ENCODE measurements around the gene ITSN2.

The ITSN2 gene

GRCh38 chr2:24332791-24333540 is 27.4 kb downstream of the ITSN2 start:
- DNase-seq = no peak

GRCh38 chr2:24330161-24330560 is 30.2 kb downstream of the ITSN2 start:
- DNase-seq = no peak

GRCh38 chr2:24329700-24330099 is 30.6 kb downstream of the ITSN2 start:
- no peak for DNase-seq

GRCh38 chr2:24328010-24328409 is 32.3 kb downstream of the ITSN2 start:
- no peak for DNase-seq

- no peak for DNase-seq
Observed at GRCh38 chr2:24317491-24317920, 42.8 kb downstream of the ITSN2 start.

- no peak for DNase-seq
Observed at GRCh38 chr2:24315669-24316068, 44.7 kb downstream of the ITSN2 start.

GRCh38 chr2:24313744-24314632 is 46.3 kb downstream of the ITSN2 start:
- no peak for DNase-seq

GRCh38 chr2:24307961-24308360 is 52.4 kb downstream of the ITSN2 start:
- DNase-seq = no peak

- DNase-seq = no peak
Observed at GRCh38 chr2:24304631-24305030, 55.7 kb downstream of the ITSN2 start.

GRCh38 chr2:24304098-24304497 is 56.2 kb downstream of the ITSN2 start:
- peak; percentile 6 for DNase-seq

GRCh38 chr2:24301599-24301998 is 58.7 kb downstream of the ITSN2 start:
- no peak for DNase-seq

- no peak for DNase-seq
Observed at GRCh38 chr2:24297663-24298062, 62.7 kb downstream of the ITSN2 start.

GRCh38 chr2:24287171-24287570 is 73.2 kb downstream of the ITSN2 start:
- DNase-seq = no peak

GRCh38 chr2:24285484-24286152 is 74.7 kb downstream of the ITSN2 start:
- DNase-seq = no peak

- no peak for DNase-seq
Observed at GRCh38 chr2:24280645-24281044, 79.7 kb downstream of the ITSN2 start.

GRCh38 chr2:24280161-24280560 is 80.2 kb downstream of the ITSN2 start:
- DNase-seq = no peak

GRCh38 chr2:24276349-24276899 is 83.9 kb downstream of the ITSN2 start:
- no peak for DNase-seq

GRCh38 chr2:24274809-24275208 is 85.5 kb downstream of the ITSN2 start:
- DNase-seq = no peak

- DNase-seq = no peak
Observed at GRCh38 chr2:24273598-24273997, 86.7 kb downstream of the ITSN2 start.

GRCh38 chr2:24272907-24273306 is 87.4 kb downstream of the ITSN2 start:
- DNase-seq = no peak

- DNase-seq = no peak
Observed at GRCh38 chr2:24272161-24272802, 88.1 kb downstream of the ITSN2 start.

- DNase-seq = no peak
Observed at GRCh38 chr2:24269265-24269664, 91.1 kb downstream of the ITSN2 start.

All from right kidney (tissue), 1 donor.